NCI-H748 (cell line): Measurements from ENCODE around the gene RSRC1.
"Not testable (repeated sequence)": the region's sequence is repeated elsewhere in the genome, so short reads cannot be mapped to it uniquely, and the experiment has no call there.

Source experiments
- DNase-seq: peaks from one replicate; lab custom pipeline; 2025; ENCODE audit not compliant: unreplicated experiment; lab: John Stamatoyannopoulos, UW

RSRC1 gene

DNA sequence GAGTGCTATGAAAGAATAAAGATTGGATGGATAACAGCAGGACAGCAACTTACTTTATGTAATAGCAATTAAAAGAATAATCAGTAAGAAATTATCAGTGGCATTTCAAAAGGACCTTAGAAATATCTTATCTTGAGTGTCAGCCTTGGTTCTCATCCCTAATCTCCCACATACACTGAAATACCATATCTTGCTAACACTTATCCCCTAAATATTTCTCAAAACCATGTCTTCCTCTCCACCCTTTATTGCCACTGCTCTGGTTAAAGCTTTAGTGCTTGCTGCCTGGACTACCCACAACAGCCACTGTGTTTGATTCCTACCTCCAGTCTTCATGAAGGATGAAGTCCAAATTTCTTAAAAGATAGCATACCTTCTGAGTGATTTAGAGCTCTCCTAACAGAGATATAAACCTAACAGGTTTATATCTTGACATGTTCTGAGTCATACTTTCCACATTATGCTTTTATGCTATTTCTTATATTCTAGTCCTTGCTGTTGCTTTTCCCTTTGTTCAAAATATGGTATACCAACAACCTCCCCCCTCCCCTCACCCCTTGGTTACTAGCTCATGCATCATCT is 202.8 kb downstream of the RSRC1 start:
- no peak for DNase-seq

GRCh38 chr3:158313338-158313927 is 203.5 kb downstream of the RSRC1 start:
- DNase-seq: peak; percentile 32

DNA sequence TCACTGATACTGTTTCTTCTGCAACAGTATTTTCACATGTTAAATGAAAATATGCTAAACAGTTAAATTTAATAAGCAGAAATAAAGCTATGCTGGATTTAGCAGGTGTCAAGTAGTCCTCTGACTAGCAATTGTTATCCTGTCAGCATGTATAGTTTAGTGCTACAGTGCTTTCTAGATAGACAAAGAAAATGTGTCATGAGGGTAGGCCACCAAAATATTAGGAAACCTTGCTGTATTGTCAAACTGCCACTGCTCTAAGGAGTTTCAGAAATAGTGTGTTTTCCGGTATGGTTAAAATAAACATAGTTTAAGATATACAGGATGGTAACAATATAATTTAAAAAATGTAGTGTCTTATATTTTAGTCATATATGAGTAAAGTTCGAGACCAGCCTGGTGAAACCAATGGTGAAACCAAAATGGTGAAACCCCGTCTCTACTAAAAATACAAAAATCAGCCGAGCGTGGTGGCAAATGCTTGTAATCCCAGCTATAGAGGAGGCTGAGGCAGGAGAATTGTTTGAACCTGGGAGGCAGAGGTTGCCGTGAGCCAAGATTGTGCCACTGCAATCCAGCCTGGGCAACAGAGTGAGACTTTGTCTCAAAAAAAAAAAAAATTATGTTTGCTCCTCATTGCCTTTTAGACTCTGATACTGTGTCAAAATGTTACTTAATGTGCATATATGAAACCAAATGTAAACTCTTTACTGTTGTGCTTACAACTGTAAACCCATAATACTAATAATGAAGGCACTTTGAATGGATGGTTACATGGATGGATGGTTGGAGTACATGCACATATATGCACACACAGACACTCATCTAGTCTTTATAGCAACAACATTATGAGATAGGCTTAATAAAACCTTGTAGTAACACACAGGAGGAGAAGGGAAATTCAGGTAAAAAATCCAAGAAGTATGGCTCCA is 204.8 kb downstream of the RSRC1 start:
- DNase-seq: no peak

DNA sequence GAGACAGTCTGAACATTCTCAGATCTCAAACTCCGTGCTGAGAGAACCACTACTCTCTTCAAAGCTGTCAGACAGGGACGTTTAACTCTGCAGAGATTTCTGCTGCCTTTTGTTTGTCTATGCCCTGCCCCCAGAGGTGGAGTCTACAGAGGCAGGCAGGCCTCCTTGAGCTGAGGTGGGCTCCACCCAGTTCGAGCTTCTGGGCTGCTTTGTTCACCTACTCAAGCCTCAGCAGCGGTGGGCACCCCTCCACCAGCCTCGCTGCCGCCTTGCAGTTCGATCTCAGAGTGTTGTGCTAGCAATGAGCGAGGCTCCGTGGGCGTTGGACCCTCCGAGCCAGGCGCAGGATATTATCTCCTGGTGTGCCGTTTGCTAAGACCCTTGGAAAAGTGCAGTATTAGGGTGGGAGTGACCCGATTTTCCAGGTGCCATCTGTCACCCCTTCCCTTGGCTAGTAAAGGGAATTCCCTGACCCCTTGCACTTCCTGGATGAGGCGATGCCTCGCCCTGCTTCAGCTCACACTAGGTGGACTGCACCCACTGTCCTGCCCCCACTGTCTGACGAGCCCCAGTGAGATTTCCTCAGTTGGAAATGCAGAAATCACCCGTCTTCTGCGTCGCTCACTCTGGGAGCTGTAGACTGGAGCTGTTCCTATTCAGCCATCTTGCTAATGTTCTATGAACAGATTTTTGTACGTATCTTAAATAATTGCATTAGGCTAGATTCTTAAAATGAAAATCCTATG is 220.0 kb downstream of the RSRC1 start:
- peak; percentile 40 for DNase-seq

GRCh38 chr3:158330870-158331269 is 221.0 kb downstream of the RSRC1 start:
- DNase-seq: no peak

- no peak for DNase-seq
These were observed 223.8 kb downstream of the RSRC1 start for GRCh38 chr3:158333736-158334135.

DNA sequence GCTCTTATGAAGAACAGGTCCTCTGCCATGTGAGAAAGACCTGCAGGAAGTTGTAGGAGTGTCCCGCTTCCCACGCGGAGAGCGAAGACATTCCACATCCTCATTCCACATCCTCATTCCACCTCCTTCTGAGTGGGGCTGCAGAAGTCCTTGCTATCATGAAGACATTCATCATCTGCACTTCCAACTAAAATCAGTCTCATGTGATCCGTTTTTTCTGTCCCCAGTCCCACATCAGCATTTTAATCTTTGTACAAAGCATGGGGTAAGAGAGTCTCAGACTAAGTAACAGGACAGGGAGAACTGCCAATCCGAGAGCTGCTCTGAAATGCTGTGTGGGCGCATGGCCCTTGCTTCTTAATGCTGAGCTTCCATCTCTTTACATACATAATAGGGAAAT is 227.2 kb downstream of the RSRC1 start:
- no peak for DNase-seq

- DNase-seq: no peak
These were observed 229.7 kb downstream of the RSRC1 start for GRCh38 chr3:158339638-158340037.

DNA sequence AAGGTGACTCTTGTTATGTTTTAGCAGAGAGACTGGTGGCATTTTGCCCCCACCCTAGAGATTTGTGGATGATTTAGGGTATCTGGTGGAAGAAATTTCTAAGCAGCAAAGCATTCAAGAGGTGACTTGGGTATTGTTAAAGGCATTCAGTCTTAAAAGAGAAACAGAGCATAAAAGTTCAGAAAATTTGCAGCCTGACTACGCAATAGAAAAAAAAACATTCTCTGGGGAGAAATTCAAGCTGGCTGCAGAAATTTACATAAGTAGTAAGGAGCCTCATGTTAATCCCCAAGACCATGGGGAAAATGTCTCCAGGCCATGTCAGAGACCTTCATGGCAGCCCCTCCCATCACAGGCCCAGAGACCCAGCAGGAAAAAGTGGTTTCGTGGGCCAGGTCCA is 231.1 kb downstream of the RSRC1 start:
- not testable (repeated sequence) for DNase-seq

DNA sequence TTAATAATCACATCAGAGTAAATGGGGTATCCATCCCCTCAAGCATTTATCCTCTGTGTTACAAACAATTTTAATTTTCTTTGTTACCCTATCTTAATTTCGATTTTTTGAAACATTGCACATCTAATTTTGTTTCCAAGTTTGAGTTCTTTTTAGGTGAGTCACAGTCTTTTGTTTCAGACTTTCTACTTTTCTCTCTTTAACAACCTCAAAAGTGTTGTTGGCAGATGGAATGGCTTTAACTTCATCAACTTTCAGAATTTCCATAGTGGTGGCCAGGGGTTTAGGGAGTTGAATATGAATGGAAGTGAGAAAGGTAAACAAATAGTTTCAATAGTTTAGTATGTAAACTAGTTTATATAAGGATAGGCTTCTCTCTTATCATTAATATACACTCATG is 238.1 kb downstream of the RSRC1 start:
- DNase-seq: no peak

DNA sequence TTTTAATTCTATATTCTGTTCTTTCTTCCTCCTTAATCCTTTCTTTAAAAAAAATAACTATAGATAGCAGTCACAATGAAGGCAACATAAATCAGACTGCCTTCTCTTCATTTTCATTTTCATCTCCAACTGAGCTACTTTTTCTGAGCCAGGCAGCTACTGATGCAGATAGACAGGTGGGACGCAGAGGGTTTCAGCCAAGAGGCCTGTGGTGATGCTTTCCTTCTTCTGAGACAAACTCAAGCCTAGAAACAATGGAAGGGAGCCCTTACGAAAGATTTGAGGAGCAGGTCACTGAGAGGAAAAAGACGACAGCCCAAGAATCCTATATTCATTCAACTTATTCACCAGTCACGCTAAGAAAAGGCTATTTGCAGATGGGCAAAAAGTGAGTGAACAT is 241.1 kb downstream of the RSRC1 start:
- no peak for DNase-seq

GRCh38 chr3:158352551-158352950 is 242.7 kb downstream of the RSRC1 start:
- DNase-seq: no peak

GRCh38 chr3:158354713-158355112 is 244.8 kb downstream of the RSRC1 start:
- DNase-seq: no peak

DNA sequence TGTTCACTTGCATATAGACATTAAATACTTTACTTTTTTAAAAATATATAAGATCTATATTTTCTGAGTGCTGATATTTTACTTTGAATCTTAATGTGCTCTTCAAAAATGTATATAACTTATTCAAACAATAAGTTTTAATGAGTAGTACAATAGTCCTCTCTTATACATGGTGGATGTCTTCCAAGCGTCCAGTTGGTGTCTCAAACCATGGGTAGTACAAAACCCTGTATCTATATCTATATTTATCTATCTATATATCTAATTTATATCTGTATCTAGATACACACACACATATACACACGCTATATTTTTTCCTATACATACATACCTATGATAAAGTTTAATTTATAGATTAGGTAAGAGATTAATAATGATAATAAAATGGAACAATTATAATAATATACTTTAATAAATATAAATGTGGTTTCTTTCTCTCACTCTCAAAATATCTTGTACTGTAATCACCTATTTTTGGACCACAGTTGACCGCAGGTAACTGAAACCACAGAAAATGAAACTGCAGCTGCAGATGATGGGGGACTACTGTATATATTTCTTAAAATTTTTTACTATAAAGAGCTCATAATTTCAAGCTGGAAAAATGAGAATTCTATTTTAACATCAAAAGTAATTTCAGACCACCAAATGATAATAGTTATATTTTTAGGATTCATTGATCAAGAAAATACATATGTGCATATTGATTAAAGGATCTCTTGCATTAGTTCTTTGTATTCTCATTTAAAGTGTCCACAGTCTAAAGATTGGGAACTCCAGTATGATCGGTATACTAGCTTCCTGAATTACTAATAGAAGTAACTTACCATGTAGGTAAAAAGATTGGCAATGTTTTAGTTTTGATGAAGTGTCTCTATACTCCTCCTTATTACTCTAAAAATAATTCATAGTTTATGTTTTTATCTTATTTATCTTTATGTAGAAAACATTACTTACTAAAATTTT is 246.0 kb downstream of the RSRC1 start:
- no peak for DNase-seq

- DNase-seq: no peak
These were observed 249.4 kb downstream of the RSRC1 start for GRCh38 chr3:158359339-158359738.

- no peak for DNase-seq
These were observed 251.0 kb downstream of the RSRC1 start for GRCh38 chr3:158360756-158361448.

- no peak for DNase-seq
These were observed 258.4 kb downstream of the RSRC1 start for GRCh38 chr3:158368271-158368670.

- DNase-seq: no peak
These were observed 259.4 kb downstream of the RSRC1 start for GRCh38 chr3:158369279-158369678.

DNA sequence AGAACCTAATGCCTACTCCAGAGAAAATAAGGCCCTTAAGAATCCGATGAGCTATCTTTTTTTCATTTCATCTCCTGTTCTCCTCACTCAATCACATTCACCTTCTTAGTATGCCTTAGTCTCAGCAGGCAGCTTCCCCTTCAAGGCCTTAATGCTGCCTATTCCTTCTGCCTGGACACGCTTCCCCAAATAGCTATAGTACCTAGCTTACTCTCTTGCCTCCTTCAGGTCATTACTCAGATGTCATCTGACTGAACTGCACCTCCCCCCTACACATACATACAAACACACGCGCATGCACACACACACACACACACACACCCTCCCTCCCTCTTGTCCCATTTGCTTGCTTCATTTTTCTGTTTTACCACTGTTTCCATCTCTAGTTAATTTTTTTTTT is 269.6 kb downstream of the RSRC1 start:
- DNase-seq: no peak
